Measurements from ENCODE around the gene POMT2. TPM values are rescaled to one million over a fixed set of nuclear protein-coding genes. Genes with fewer than 3 reads are reported as not detected.
A peak's percentile ranks its signal among the peaks of the same experiment; 100 is the strongest.

Gene POMT2
- total RNA-seq: 10 to 100 TPM; 10.5 to 21.0 (median 16.4) TPM
- polyA plus RNA-seq: 10 to 100 TPM in 1 of 3 donors, 1 to 10 TPM in 2; 3.6 to 16.8 (median 5.1) TPM

- Histone ChIP-seq H3K27ac (peak within 1 kb of the TSS; percentile 94 to 99 (median 96)), H3K9me3 (no peaks in the 10 kb centered on the region), H3K27me3 (no peaks in the 10 kb centered on the region), H3K36me3 (no peaks in the 10 kb centered on the region), H3K4me3 (peak within 1 kb of the TSS; percentile 87 to 99 (median 96)), H3K4me1 (peaks cover 0 to 32% (median 28%) of the 10 kb centered on the region in 4 donors)
- DNase-seq: peak; percentile 97
- WGBS, 2 donors: 0 to 1% methylated on average over 69 of the region's 69 CpGs
- intact Hi-C loops (cut with DNase I): loop anchor here (2.0 to 5.0 kb wide), 3 partner anchors 56 to 223 kb away; partner anchors contain the start of genes AHSA1, CIPC, SAMD15 and TMED8
- TF ChIP-seq CTCF (IDR thresholded peaks at IDR 0.05) (peak in 3 of 4 experiments; percentile 13 to 52 (median 51)), POLR2A (IDR thresholded peaks at IDR 0.05) (peak; percentile 32 to 41), POLR2AphosphoS5 (IDR thresholded peaks at IDR 0.05) (peak; percentile 75 to 83 (median 80)), EP300 (IDR thresholded peaks at IDR 0.05) (no peak)
Observed at GRCh38 chr14:77320238-77320935, at the start of gene POMT2. TSS of gene POMT2 (minus strand) at chr14:77320883. CDS start at chr14:77320681, 202 bp downstream.

GRCh38 chr14:77369285-77369684 is 48.6 kb upstream of the POMT2 start:
- H3K36me3 ChIP-seq: no peaks in the 10 kb centered on the region
- H3K27me3 ChIP-seq: no peaks in the 10 kb centered on the region
- 57 to 84% methylated on average over 1 of the region's 1 CpG for WGBS, 2 donors
- no peak overlapping the region for H3K27ac ChIP-seq
- H3K4me1 ChIP-seq: no peaks in the 10 kb centered on the region
- intact Hi-C loops (cut with DNase I): no loop called here
- H3K9me3 ChIP-seq: no peaks in the 10 kb centered on the region
- H3K4me3 ChIP-seq: no peak overlapping the region
- TF ChIP-seq CTCF (IDR thresholded peaks at IDR 0.05) (no peak), EP300 (IDR thresholded peaks at IDR 0.05) (no peak), POLR2A (IDR thresholded peaks at IDR 0.05) (no peak), POLR2AphosphoS5 (IDR thresholded peaks at IDR 0.05) (no peak)
- DNase-seq: no peak

GRCh38 chr14:77364146-77364545 is 43.5 kb upstream of the POMT2 start:
- Histone ChIP-seq H3K4me1 (no peaks in the 10 kb centered on the region), H3K4me3 (no peak overlapping the region), H3K27me3 (no peaks in the 10 kb centered on the region), H3K27ac (no peak overlapping the region), H3K9me3 (no peaks in the 10 kb centered on the region), H3K36me3 (no peaks in the 10 kb centered on the region)
- TF ChIP-seq CTCF (IDR thresholded peaks at IDR 0.05) (no peak), POLR2AphosphoS5 (IDR thresholded peaks at IDR 0.05) (no peak), EP300 (IDR thresholded peaks at IDR 0.05) (no peak), POLR2A (IDR thresholded peaks at IDR 0.05) (no peak)
- no peak for DNase-seq
- intact Hi-C loops (cut with DNase I): no loop called here
- 90 to 91% methylated on average over 3 of the region's 3 CpGs for WGBS, 2 donors

- 89 to 93% methylated on average over 1 of the region's 1 CpG for WGBS, 2 donors
- no peak overlapping the region for H3K27ac ChIP-seq
- intact Hi-C loops (cut with DNase I): no loop called here
- H3K4me1 ChIP-seq: no peaks in the 10 kb centered on the region
- DNase-seq: no peak
- H3K36me3 ChIP-seq: no peaks in the 10 kb centered on the region
- no peak for TF ChIP-seq EP300 (IDR thresholded peaks at IDR 0.05)
- no peak for TF ChIP-seq CTCF (IDR thresholded peaks at IDR 0.05)
- no peak for TF ChIP-seq POLR2A (IDR thresholded peaks at IDR 0.05)
- TF ChIP-seq POLR2AphosphoS5 (IDR thresholded peaks at IDR 0.05): no peak
- H3K27me3 ChIP-seq: no peaks in the 10 kb centered on the region
- no peaks in the 10 kb centered on the region for H3K9me3 ChIP-seq
- H3K4me3 ChIP-seq: no peak overlapping the region
Observed at GRCh38 chr14:77359626-77360025, 38.9 kb upstream of the POMT2 start.
